Measurements from ENCODE around the gene GPATCH4.
A peak's percentile ranks its signal among the peaks of the same experiment; 100 is the strongest.
"Not testable (repeated sequence)": the region's sequence is repeated elsewhere in the genome, so short reads cannot be mapped to it uniquely, and the experiment has no call there.

Gene GPATCH4

GRCh38 chr1:156625436-156626078 lies 24.3 kb upstream of the GPATCH4 start:
- Histone ChIP-seq H3K27me3 (replicated peaks; ENCODE audit: control insufficient read depth, insufficient read depth, low read length) (peaks cover 62% of the 10 kb centered on the region), H3K4me1 (ENCODE audit: control insufficient read depth, insufficient read depth, low read length) (peaks cover 3% of the 10 kb centered on the region), H3K4me3 (ENCODE audit: low read length) (no peak overlapping the region), H3K36me3 (ENCODE audit: control insufficient read depth, insufficient read depth, low read length, severe bottlenecking) (no peaks in the 10 kb centered on the region), H3K9me3 (ENCODE audit: control insufficient read depth, low read length) (no peaks in the 10 kb centered on the region), H3K9ac (ENCODE audit: low read length) (no peak overlapping the region)
- peak; percentile 80 for DNase-seq (ENCODE audit: low read depth)

GRCh38 chr1:156624814-156625435 lies 23.6 kb upstream of the GPATCH4 start:
- H3K9ac ChIP-seq (ENCODE audit: low read length), result no peak overlapping the region
- no peaks in the 10 kb centered on the region for H3K9me3 ChIP-seq (ENCODE audit: control insufficient read depth, low read length)
- H3K4me1 ChIP-seq (ENCODE audit: control insufficient read depth, insufficient read depth, low read length), result peaks cover 3% of the 10 kb centered on the region
- DNase-seq (ENCODE audit: low read depth), result no peak
- no peaks in the 10 kb centered on the region for H3K36me3 ChIP-seq (ENCODE audit: control insufficient read depth, insufficient read depth, low read length, severe bottlenecking)
- peaks cover 64% of the 10 kb centered on the region for H3K27me3 ChIP-seq (replicated peaks; ENCODE audit: control insufficient read depth, insufficient read depth, low read length)
- no peak overlapping the region for H3K4me3 ChIP-seq (ENCODE audit: low read length)

DNA sequence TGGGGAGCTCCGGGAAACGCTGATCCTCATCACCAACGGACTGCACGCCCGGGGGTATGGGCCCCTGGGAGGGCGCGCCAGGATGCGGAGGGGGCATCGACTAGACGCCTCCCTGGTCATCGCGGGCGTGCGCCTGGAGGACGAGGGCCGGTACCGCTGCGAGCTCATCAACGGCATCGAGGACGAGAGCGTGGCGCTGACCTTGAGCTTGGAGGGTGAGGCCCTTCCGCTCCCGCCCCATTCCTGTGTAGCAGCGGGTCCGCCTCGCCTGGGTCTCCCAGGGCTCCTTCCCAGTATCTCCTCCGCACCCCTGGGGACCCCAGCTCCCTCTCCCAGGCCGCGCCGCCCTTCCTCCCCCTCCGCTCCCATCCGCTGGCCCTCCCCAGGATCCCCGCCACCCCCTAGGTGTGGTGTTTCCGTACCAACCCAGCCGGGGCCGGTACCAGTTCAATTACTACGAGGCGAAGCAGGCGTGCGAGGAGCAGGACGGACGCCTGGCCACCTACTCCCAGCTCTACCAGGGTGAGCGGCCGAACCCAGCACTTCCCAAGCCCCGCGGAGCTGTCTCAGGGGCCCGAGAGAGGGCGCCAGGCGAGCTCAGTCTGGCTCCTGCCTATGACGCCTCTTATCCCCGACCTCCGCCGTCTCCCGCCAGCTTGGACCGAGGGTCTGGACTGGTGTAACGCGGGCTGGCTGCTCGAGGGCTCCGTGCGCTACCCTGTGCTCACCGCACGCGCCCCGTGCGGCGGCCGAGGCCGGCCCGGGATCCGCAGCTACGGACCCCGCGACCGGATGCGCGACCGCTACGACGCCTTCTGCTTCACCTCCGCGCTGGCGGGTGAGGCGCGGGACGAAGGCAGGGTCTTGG lies 22.9 kb upstream of the GPATCH4 start:
- peak; percentile 72 for DNase-seq (ENCODE audit: low read depth)
- peak overlapping the region; percentile 50 for H3K4me3 ChIP-seq (ENCODE audit: low read length)
- H3K9me3 ChIP-seq (ENCODE audit: control insufficient read depth, low read length), result no peaks in the 10 kb centered on the region
- peaks cover 3% of the 10 kb centered on the region for H3K4me1 ChIP-seq (ENCODE audit: control insufficient read depth, insufficient read depth, low read length)
- H3K27me3 ChIP-seq (replicated peaks; ENCODE audit: control insufficient read depth, insufficient read depth, low read length), result peaks cover 65% of the 10 kb centered on the region
- H3K36me3 ChIP-seq (ENCODE audit: control insufficient read depth, insufficient read depth, low read length, severe bottlenecking), result no peaks in the 10 kb centered on the region
- no peak overlapping the region for H3K9ac ChIP-seq (ENCODE audit: low read length)

GRCh38 chr1:156622581-156623297 lies 21.5 kb upstream of the GPATCH4 start:
- no peaks in the 10 kb centered on the region for H3K36me3 ChIP-seq (ENCODE audit: control insufficient read depth, insufficient read depth, low read length, severe bottlenecking)
- H3K9me3 ChIP-seq (ENCODE audit: control insufficient read depth, low read length), result no peaks in the 10 kb centered on the region
- no peak overlapping the region for H3K4me3 ChIP-seq (ENCODE audit: low read length)
- no peak for DNase-seq (ENCODE audit: low read depth)
- H3K9ac ChIP-seq (ENCODE audit: low read length), result no peak overlapping the region
- peaks cover 64% of the 10 kb centered on the region for H3K27me3 ChIP-seq (replicated peaks; ENCODE audit: control insufficient read depth, insufficient read depth, low read length)
- peaks cover 3% of the 10 kb centered on the region for H3K4me1 ChIP-seq (ENCODE audit: control insufficient read depth, insufficient read depth, low read length)

GRCh38 chr1:156619582-156619955 lies 18.3 kb upstream of the GPATCH4 start:
- H3K4me1 ChIP-seq (ENCODE audit: control insufficient read depth, insufficient read depth, low read length), result peaks cover 7% of the 10 kb centered on the region
- no peaks in the 10 kb centered on the region for H3K9me3 ChIP-seq (ENCODE audit: control insufficient read depth, low read length)
- no peaks in the 10 kb centered on the region for H3K36me3 ChIP-seq (ENCODE audit: control insufficient read depth, insufficient read depth, low read length, severe bottlenecking)
- no peak overlapping the region for H3K4me3 ChIP-seq (ENCODE audit: low read length)
- H3K9ac ChIP-seq (ENCODE audit: low read length), result no peak overlapping the region
- DNase-seq (ENCODE audit: low read depth), result no peak
- peaks cover 41% of the 10 kb centered on the region for H3K27me3 ChIP-seq (replicated peaks; ENCODE audit: control insufficient read depth, insufficient read depth, low read length)

DNA sequence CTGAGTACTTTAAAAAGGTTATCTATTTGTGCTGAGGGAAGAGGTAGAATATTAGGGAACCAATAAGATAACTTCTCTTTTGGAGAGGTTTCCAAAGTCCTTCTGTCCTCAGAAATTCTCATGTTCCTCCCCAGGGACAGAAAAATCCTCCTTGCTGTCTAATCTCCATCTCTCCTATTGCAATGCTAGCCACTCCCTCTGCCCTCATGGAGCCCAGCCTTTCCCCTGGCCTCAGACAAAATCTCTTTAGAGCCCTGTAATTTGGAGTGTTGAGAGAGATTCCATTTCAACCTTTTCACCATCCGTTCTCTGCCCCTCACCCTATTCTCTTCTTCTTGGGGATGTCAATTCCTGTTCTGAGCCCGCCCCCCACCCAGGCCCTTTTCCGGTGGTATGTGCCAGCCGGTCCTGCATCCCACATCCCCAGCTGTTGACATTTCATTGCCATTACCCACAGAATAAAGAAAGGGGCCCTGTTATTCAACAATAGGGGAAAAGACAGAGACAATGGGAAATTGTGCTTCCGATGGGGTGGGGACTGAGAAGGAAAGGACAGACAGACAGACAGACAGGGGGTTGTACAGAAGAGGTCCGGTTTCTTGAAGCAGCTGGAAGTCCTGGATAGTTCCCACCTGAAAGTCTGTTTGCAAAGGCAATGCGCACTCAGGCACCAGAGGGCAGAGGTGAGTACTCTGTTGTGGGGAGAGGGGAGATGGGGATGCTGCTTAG lies 17.7 kb upstream of the GPATCH4 start, which contains the start of gene HAPLN2:
Gene HAPLN2, plus strand, starts transcription at position 563 of the 729 bp plus-strand sequence. CDS start 4,076 bp downstream, outside the sequence.
- H3K27me3 ChIP-seq (replicated peaks; ENCODE audit: control insufficient read depth, insufficient read depth, low read length), result peaks cover 41% of the 10 kb centered on the region
- H3K9ac ChIP-seq (ENCODE audit: low read length), result no peak within 1 kb of the TSS
- no peaks in the 10 kb centered on the region for H3K9me3 ChIP-seq (ENCODE audit: control insufficient read depth, low read length)
- DNase-seq (ENCODE audit: low read depth), result peak; percentile 29
- H3K4me3 ChIP-seq (ENCODE audit: low read length), result no peak within 1 kb of the TSS
- H3K36me3 ChIP-seq (ENCODE audit: control insufficient read depth, insufficient read depth, low read length, severe bottlenecking), result no peaks in the 10 kb centered on the region
- H3K4me1 ChIP-seq (ENCODE audit: control insufficient read depth, insufficient read depth, low read length), result peaks cover 7% of the 10 kb centered on the region

DNA sequence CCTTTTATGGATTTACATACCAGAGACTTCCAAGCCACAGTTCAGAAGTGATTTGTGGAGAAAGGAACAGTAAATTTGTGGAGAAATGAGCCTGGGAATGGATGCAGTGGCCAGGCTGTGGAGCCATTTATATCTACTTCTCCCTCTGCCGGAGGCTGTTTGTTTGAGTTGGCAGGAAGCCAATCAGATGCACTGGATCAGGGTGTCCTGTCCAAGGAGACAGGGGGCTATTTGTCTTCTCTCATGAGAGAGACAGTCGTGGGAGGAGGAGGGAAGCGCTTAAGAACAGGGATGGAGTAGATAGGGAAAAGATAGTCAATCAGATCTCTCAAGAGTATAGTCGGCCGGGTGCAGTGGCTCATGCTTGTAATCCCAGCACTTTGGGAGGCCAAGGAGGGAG lies 15.2 kb upstream of the GPATCH4 start:
- H3K27me3 ChIP-seq (replicated peaks; ENCODE audit: control insufficient read depth, insufficient read depth, low read length), result peaks cover 40% of the 10 kb centered on the region

DNA sequence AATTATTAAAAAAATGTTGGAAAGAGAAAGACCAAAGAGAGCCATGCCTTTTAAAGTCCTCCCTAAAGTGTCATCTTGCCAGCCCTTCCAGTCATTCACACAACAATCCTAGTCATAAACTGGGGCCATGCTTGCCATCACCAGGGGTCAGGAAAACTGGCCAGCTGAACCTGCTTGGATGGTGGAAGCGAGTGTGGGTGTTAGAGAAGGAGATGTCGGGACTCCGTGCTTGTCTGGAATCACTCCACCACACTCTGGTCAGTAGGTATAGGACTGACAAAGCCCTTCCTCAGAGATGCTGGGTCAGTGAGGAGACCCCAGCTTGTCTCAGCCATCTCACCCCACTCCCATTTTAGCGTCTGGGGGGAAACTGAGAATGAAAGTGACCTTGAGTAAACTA lies 14.7 kb upstream of the GPATCH4 start:
- peaks cover 36% of the 10 kb centered on the region for H3K27me3 ChIP-seq (replicated peaks; ENCODE audit: control insufficient read depth, insufficient read depth, low read length)
- H3K9me3 ChIP-seq (ENCODE audit: control insufficient read depth, low read length), result no peaks in the 10 kb centered on the region
- no peak overlapping the region for H3K4me3 ChIP-seq (ENCODE audit: low read length)
- no peaks in the 10 kb centered on the region for H3K36me3 ChIP-seq (ENCODE audit: control insufficient read depth, insufficient read depth, low read length, severe bottlenecking)
- DNase-seq (ENCODE audit: low read depth), result no peak
- H3K9ac ChIP-seq (ENCODE audit: low read length), result no peak overlapping the region
- H3K4me1 ChIP-seq (ENCODE audit: control insufficient read depth, insufficient read depth, low read length), result peaks cover 7% of the 10 kb centered on the region

More for the DNA sequence above, 15.2 kb upstream of the GPATCH4 start:
- Histone ChIP-seq H3K4me3 (ENCODE audit: low read length) (no peak overlapping the region), H3K9me3 (ENCODE audit: control insufficient read depth, low read length) (no peaks in the 10 kb centered on the region), H3K36me3 (ENCODE audit: control insufficient read depth, insufficient read depth, low read length, severe bottlenecking) (no peaks in the 10 kb centered on the region), H3K9ac (ENCODE audit: low read length) (no peak overlapping the region), H3K4me1 (ENCODE audit: control insufficient read depth, insufficient read depth, low read length) (peaks cover 7% of the 10 kb centered on the region)
- DNase-seq (ENCODE audit: low read depth), result peak; percentile 45

DNA sequence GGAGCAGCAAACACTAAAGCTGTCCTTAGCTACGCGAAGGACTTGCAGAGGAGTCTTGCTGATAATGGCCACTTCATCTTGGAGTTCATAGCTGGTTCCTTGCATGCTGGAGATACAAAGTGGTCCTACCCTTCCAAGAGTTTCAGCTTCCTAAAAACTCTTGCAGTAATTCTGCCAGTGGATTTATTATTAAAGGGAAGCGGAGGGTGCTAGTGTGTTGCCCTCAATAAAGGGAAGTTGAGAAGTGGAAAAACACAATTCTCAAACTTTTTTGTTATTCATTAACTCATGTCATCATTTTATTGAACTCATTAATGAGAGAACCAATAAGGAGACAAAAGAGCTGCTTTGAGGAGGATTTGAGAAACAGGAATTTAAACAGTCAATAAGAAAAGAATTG lies 11.4 kb upstream of the GPATCH4 start:
- H3K36me3 ChIP-seq (ENCODE audit: control insufficient read depth, insufficient read depth, low read length, severe bottlenecking), result no peaks in the 10 kb centered on the region
- no peak for DNase-seq (ENCODE audit: low read depth)
- peaks cover 7% of the 10 kb centered on the region for H3K4me1 ChIP-seq (ENCODE audit: control insufficient read depth, insufficient read depth, low read length)
- no peaks in the 10 kb centered on the region for H3K9me3 ChIP-seq (ENCODE audit: control insufficient read depth, low read length)
- no peak overlapping the region for H3K4me3 ChIP-seq (ENCODE audit: low read length)
- H3K9ac ChIP-seq (ENCODE audit: low read length), result no peak overlapping the region
- peaks cover 14% of the 10 kb centered on the region for H3K27me3 ChIP-seq (replicated peaks; ENCODE audit: control insufficient read depth, insufficient read depth, low read length)

- H3K9me3 ChIP-seq (ENCODE audit: control insufficient read depth, low read length); DNase-seq (ENCODE audit: low read depth); H3K4me1 ChIP-seq (ENCODE audit: control insufficient read depth, insufficient read depth, low read length); H3K36me3 ChIP-seq (ENCODE audit: control insufficient read depth, insufficient read depth, low read length, severe bottlenecking); H3K9ac ChIP-seq (ENCODE audit: low read length); H3K4me3 ChIP-seq (ENCODE audit: low read length): not testable (repeated sequence)
- peaks cover 14% of the 10 kb centered on the region for H3K27me3 ChIP-seq (replicated peaks; ENCODE audit: control insufficient read depth, insufficient read depth, low read length)
Measured at GRCh38 chr1:156610072-156610471, 8.8 kb upstream of the GPATCH4 start.

All from adipocyte (in vitro differentiated cells).